HCT116 (cell line): ENCODE data around the gene MIS18A. TPM values are rescaled to one million over a fixed set of nuclear protein-coding genes. Genes with fewer than 3 reads are reported as not detected.

ENCODE experiments used
- ATAC-seq: fragments of 200-7000 bp; cut with Tn5 transposase; 2 replicates; pipeline ENCODE4 v1.9.1; 2020; ENCODE audit warnings: mild to moderate bottlenecking, moderate library complexity
- BruUV-seq: library from RNA; stranded (reverse); fragments of 400-500 nt; replicated peaks from 2 replicates; lab custom pipeline; 2021; lab: Mats Ljungman, UMichigan
- CTCF ChIA-PET: fragments of 300-600 bp; sonication (Branson Sonifier 250); formaldehyde crosslinking; loops from one replicate; lab custom pipeline; 2021; ENCODE audit warnings: antibody characterized with exemption; lab: Charles Lee
- POLR2A ChIA-PET: fragments of 300-600, 350-600 bp; sonication (Branson Sonifier 250); formaldehyde crosslinking; loops from one replicate; lab custom pipeline; 2021; ENCODE audit warnings: antibody characterized with exemption; lab: Charles Lee
- RAD21 ChIA-PET, 2 experiments: fragments of 300-600 bp; sonication (Branson Sonifier 250); formaldehyde crosslinking; loops; one replicate each; lab custom pipeline; 2023; ENCODE audit warnings: low total read pairs in 2 of 2; ENCODE audit not compliant: uncharacterized antibody in 2 of 2, unreplicated experiment in 2 of 2, low non-redundant PET in 1 of 2; lab: Charles Lee
- DNase-seq: peaks from one replicate; pipeline ENCODE4 v3.0.0-alpha.2; 2010; ENCODE audit warnings: low read depth, low spot score
- H2AFZ ChIP-seq: fragments of 200-600 bp; shearing (Covaris generic), sonication (generic); 2 replicates; pipeline ENCODE4 v1.6.1; 2017; ENCODE audit warnings: low read depth, mixed run types, mixed read lengths, antibody characterized with exemption, low read length; ENCODE audit not compliant: poor library complexity, severe bottlenecking
- H3K27ac ChIP-seq: 2 replicates; pipeline ENCODE4 v1.5.1; 2012; ENCODE audit warnings: low read depth, low read length
- H3K27me3 ChIP-seq: fragments of 200-600 bp; sonication (generic); 2 replicates; pipeline ENCODE4 v1.6.1; 2016; ENCODE audit warnings: mixed run types, low read length, mixed read lengths; ENCODE audit not compliant: insufficient read depth
- H3K36me3 ChIP-seq, 2 experiments: fragments of 200-500 bp in 1 of 2; fragments of 200-600 bp in 1 of 2; sonication (Bioruptor generic) in 1 of 2; sonication (generic) in 1 of 2; 2 replicates each; pipeline versions ENCODE4 v1.5.1 to v1.6.1; 2014 to 2016; ENCODE audit warnings: low read length in 2 of 2, inconsistent platforms in 1 of 2, mixed read lengths in 1 of 2, mixed run types in 1 of 2; ENCODE audit not compliant: insufficient read depth in 2 of 2, control insufficient read depth in 1 of 2
- H3K4me1 ChIP-seq, 2 experiments: fragments of 200-600 bp in 1 of 2; sonication (generic) in 1 of 2; 2 replicates each; pipeline versions ENCODE4 v1.5.1 to v1.6.1; 2012 to 2017; ENCODE audit warnings: low read length in 2 of 2, inconsistent platforms in 1 of 2, mild to moderate bottlenecking in 1 of 2, mixed read lengths in 1 of 2, mixed run types in 1 of 2, moderate library complexity in 1 of 2; ENCODE audit not compliant: insufficient read depth in 2 of 2, control insufficient read depth in 1 of 2
- H3K4me2 ChIP-seq: fragments of 200-600 bp; sonication (generic); 2 replicates; pipeline ENCODE4 v1.6.1; 2017; ENCODE audit warnings: mixed run types, low read length, mixed read lengths
- H3K4me3 ChIP-seq, 2 experiments: fragments of 200-600 bp in 1 of 2; sonication (generic) in 1 of 2; replicated peaks in 1 of 2; 2 replicates each; pipeline ENCODE4 v1.5.1; 2011 to 2016; ENCODE audit warnings: low read length in 2 of 2, control low read depth in 1 of 2, low read depth in 1 of 2, mild to moderate bottlenecking in 1 of 2, mixed read lengths in 1 of 2, mixed run types in 1 of 2
- H3K79me2 ChIP-seq: fragments of 200-600 bp; sonication (generic); 2 replicates; pipeline ENCODE4 v1.6.1; 2017; ENCODE audit warnings: mild to moderate bottlenecking, mixed run types, low read length, moderate library complexity, mixed read lengths; ENCODE audit not compliant: insufficient read depth
- H3K9ac ChIP-seq: fragments of 200-600 bp; sonication (generic); 2 replicates; pipeline ENCODE4 v1.6.1; 2016; ENCODE audit warnings: low read length, mixed read lengths
- H3K9me2 ChIP-seq: fragments of 200-600 bp; sonication (generic), shearing (Covaris generic); 2 replicates; pipeline ENCODE4 v1.6.1; 2017; ENCODE audit warnings: mixed run types, mild to moderate bottlenecking, moderate library complexity; ENCODE audit not compliant: insufficient read depth
- H3K9me3 ChIP-seq, 2 experiments: fragments of 200-500 bp in 1 of 2; fragments of 200-600 bp in 1 of 2; sonication (Bioruptor generic) in 1 of 2; sonication (generic) in 1 of 2; 2 replicates each; pipeline ENCODE4 v1.6.1; 2014 to 2017; ENCODE audit warnings: low read length in 2 of 2, mixed read lengths in 2 of 2, inconsistent platforms in 1 of 2, low read depth in 1 of 2, mild to moderate bottlenecking in 1 of 2, mixed run types in 1 of 2, moderate library complexity in 1 of 2; ENCODE audit not compliant: control insufficient read depth in 1 of 2, insufficient read depth in 1 of 2
- H4K20me1 ChIP-seq: fragments of 200-600 bp; sonication (generic), shearing (Covaris generic); 2 replicates; pipeline ENCODE4 v1.6.1; 2017; ENCODE audit warnings: mixed run types, mild to moderate bottlenecking, moderate library complexity; ENCODE audit not compliant: insufficient read depth
- CBX3 ChIP-seq: IDR thresholded peaks from 2 replicates; pipeline ENCODE4 v1.6.1; 2012; ENCODE audit warnings: low read depth
- CTCF ChIP-seq, 3 experiments: fragments of 200-600 bp in 1 of 3; sonication (generic) in 1 of 3; IDR thresholded peaks in 2 of 3; conservative IDR thresholded peaks in 1 of 3; 2 replicates each; pipeline ENCODE4 v1.5.1; 2012 to 2017; ENCODE audit warnings: low read depth in 2 of 3, low read length in 2 of 3, antibody characterized with exemption in 1 of 3, borderline replicate concordance in 1 of 3, control low read depth in 1 of 3, mild to moderate bottlenecking in 1 of 3, mixed read lengths in 1 of 3, mixed run types in 1 of 3, moderate library complexity in 1 of 3; ENCODE audit not compliant: insufficient read depth in 1 of 3
- ELF1 ChIP-seq: IDR thresholded peaks from 2 replicates; pipeline ENCODE4 v1.6.1; 2012; ENCODE audit warnings: low read depth, borderline replicate concordance
- EZH2 ChIP-seq: fragments of 200-600 bp; sonication (generic); IDR thresholded peaks from 2 replicates; pipeline ENCODE4 v1.6.1; 2017; ENCODE audit warnings: antibody characterized with exemption, mixed run types
- FOSL1 ChIP-seq: IDR thresholded peaks from 2 replicates; pipeline ENCODE4 v1.6.1; 2012; ENCODE audit warnings: low read depth
- JUND ChIP-seq: IDR thresholded peaks from 2 replicates; pipeline ENCODE4 v1.6.1; 2012
- POLR2A ChIP-seq: IDR thresholded peaks from 2 replicates; pipeline ENCODE4 v1.7.0; 2011; ENCODE audit warnings: borderline replicate concordance; ENCODE audit not compliant: insufficient read depth, insufficient read length; ENCODE audit errors: extremely low read depth
- RAD21 ChIP-seq: IDR thresholded peaks from 2 replicates; pipeline ENCODE4 v1.6.1; 2012; ENCODE audit warnings: low read depth, mild to moderate bottlenecking
- SIN3A ChIP-seq: IDR thresholded peaks from 2 replicates; pipeline ENCODE4 v1.6.1; 2012; ENCODE audit warnings: low read depth
- SP1 ChIP-seq: IDR thresholded peaks from 2 replicates; pipeline ENCODE4 v1.6.1; 2012; ENCODE audit warnings: low read depth
- YY1 ChIP-seq: IDR thresholded peaks from 2 replicates; pipeline ENCODE4 v1.6.1; 2011; ENCODE audit warnings: low read length, low read depth, moderate library complexity, mild to moderate bottlenecking; ENCODE audit not compliant: insufficient replicate concordance; ENCODE audit errors: extremely low read depth
- ZBTB33 ChIP-seq: IDR thresholded peaks from 2 replicates; pipeline ENCODE4 v1.6.1; 2011; ENCODE audit warnings: mild to moderate bottlenecking, low read length, moderate library complexity; ENCODE audit not compliant: insufficient replicate concordance; ENCODE audit errors: extremely low read depth
- ZFX ChIP-seq: fragments of 450-650 bp; IDR thresholded peaks from 2 replicates; pipeline ENCODE4 v1.6.1; 2017
- intact Hi-C: fragments of 100-400 bp; cut with micrococcal nuclease; formaldehyde crosslinking; loops from 2 replicates; pipeline ENCODE4 v1.10.0; 2022
- total RNA-seq: library from RNA; stranded (reverse); gene quantifications from one replicate; pipeline ENCODE4 v1.2.1, GENCODE V29; 2021; ENCODE audit not compliant: unreplicated experiment

The MIS18A gene
- total RNA-seq, 1 experiment from 2014 or later = 30.0 TPM

GRCh38 chr21:32328595-32328994, 49.7 kb upstream of the MIS18A start:
- H2AFZ ChIP-seq = no peak overlapping the region
- H3K4me2 ChIP-seq = no peak overlapping the region
- H3K4me1 ChIP-seq = no peaks in the 10 kb centered on the region
- H3K9me3 ChIP-seq = no peaks in the 10 kb centered on the region
- POLR2A ChIA-PET = no interaction called here
- H3K79me2 ChIP-seq = peaks cover 46% of the 10 kb centered on the region
- no peak overlapping the region for H3K4me3 ChIP-seq
- peaks cover 52 to 83% of the 10 kb centered on the region in 2 experiments for H3K36me3 ChIP-seq
- no peaks in the 10 kb centered on the region for H3K9me2 ChIP-seq
- intact Hi-C loops = no loop called here
- H3K27me3 ChIP-seq = no peaks in the 10 kb centered on the region
- RAD21 ChIA-PET = no interaction called here
- BruUV-seq = no TSS peak
- no peak overlapping the region for H3K27ac ChIP-seq
- no peak for ATAC-seq
- peaks cover 4% of the 10 kb centered on the region; the same call in 1 of the 2 replicates for H4K20me1 ChIP-seq
- TF ChIP-seq SIN3A (no peak), POLR2A (no peak), ZBTB33 (no peak), ELF1 (no peak), FOSL1 (no peak), EZH2 (no peak)
- CTCF ChIA-PET = no interaction called here
- H3K9ac ChIP-seq = no peak overlapping the region
- DNase-seq = no peak

- DNase-seq = no peak
- no peak for TF ChIP-seq YY1
- TF ChIP-seq ZFX = no peak
- no peak for TF ChIP-seq ZBTB33
- no peak for TF ChIP-seq CBX3
- no peak for TF ChIP-seq ELF1
- no peak for TF ChIP-seq JUND
- TF ChIP-seq RAD21 = no peak
- no peak for TF ChIP-seq CTCF (IDR thresholded peaks at IDR 0.05 in 2 of 3, conservative IDR thresholded peaks at IDR 0.05 in 1 of 3; ENCODE audit: borderline replicate concordance in 1 of 3, insufficient read depth in 1 of 3, low read depth in 2 of 3, low read length in 2 of 3)
- TF ChIP-seq SP1 = no peak
Observed at GRCh38 chr21:32325706-32326105, 46.9 kb upstream of the MIS18A start.

More at GRCh38 chr21:32325706-32326105, 46.9 kb upstream of the MIS18A start:
- Histone ChIP-seq H3K9me3 (no peaks in the 10 kb centered on the region), H2AFZ (no peak overlapping the region), H3K9ac (no peak overlapping the region), H3K9me2 (no peaks in the 10 kb centered on the region), H3K4me2 (no peak overlapping the region), H3K79me2 (peaks cover 31% of the 10 kb centered on the region), H3K27me3 (no peaks in the 10 kb centered on the region), H3K36me3 (peaks cover 61 to 79% of the 10 kb centered on the region in 2 experiments), H3K4me1 (no peaks in the 10 kb centered on the region), H3K4me3 (no peak overlapping the region), H4K20me1 (no peaks in the 10 kb centered on the region), H3K27ac (no peak overlapping the region)
- CTCF ChIA-PET = no interaction called here
- RAD21 ChIA-PET = no interaction called here
- no TSS peak for BruUV-seq
- no peak for ATAC-seq
- POLR2A ChIA-PET = no interaction called here
- intact Hi-C loops = no loop called here
